Small intestine (tissue), 7 donors: ENCODE measurements around the gene MFSD2A. TPM values are rescaled to one million over a fixed set of nuclear protein-coding genes. Genes with fewer than 3 reads are reported as not detected.

Source experiments
- DNase-seq, 2 donors: peaks; one replicate each; pipeline versions ENCODE4 v3.0.0 to v3.0.0-alpha.2; 2013
- FAIRE-seq: peaks from 2 replicates; lab custom pipeline; 2012; peaks lifted over from hg19 to GRCh38; lab: Jason Lieb, UNC
- H3K27ac ChIP-seq, 3 donors: one replicate each; pipeline ENCODE4 v1.5.1; 2013; ENCODE audit warnings: low read length in 2 of 3, mild to moderate bottlenecking in 2 of 3, control low read depth in 1 of 3, inconsistent platforms in 1 of 3, low read depth in 1 of 3, moderate library complexity in 1 of 3
- H3K27me3 ChIP-seq, 3 donors: one replicate each; pipeline ENCODE4 v1.6.1; 2013; ENCODE audit warnings: low read length in 3 of 3, inconsistent platforms in 1 of 3; ENCODE audit not compliant: control insufficient read depth in 3 of 3, insufficient read depth in 3 of 3
- H3K36me3 ChIP-seq, 3 donors: one replicate each; pipeline ENCODE4 v1.6.1; 2013; ENCODE audit warnings: low read length in 3 of 3, inconsistent platforms in 1 of 3, low read depth in 1 of 3, mild to moderate bottlenecking in 1 of 3, moderate library complexity in 1 of 3; ENCODE audit not compliant: control insufficient read depth in 3 of 3, insufficient read depth in 2 of 3
- H3K4me1 ChIP-seq, 3 donors: one replicate each; pipeline ENCODE4 v1.6.1; 2013; ENCODE audit warnings: low read length in 2 of 3, inconsistent platforms in 1 of 3, low read depth in 1 of 3, mild to moderate bottlenecking in 1 of 3, moderate library complexity in 1 of 3; ENCODE audit not compliant: control insufficient read depth in 3 of 3, insufficient read depth in 2 of 3
- H3K4me3 ChIP-seq, 3 donors: one replicate each; pipeline ENCODE4 v1.5.1; 2013; ENCODE audit warnings: low read length in 3 of 3, control low read depth in 1 of 3, inconsistent platforms in 1 of 3, low read depth in 1 of 3, mild to moderate bottlenecking in 1 of 3, moderate library complexity in 1 of 3
- H3K9me3 ChIP-seq, 2 donors: one replicate each; pipeline ENCODE4 v1.6.1; 2013; ENCODE audit warnings: low read depth in 1 of 2, low read length in 1 of 2; ENCODE audit not compliant: control insufficient read depth in 2 of 2, insufficient read depth in 1 of 2
- WGBS, 3 donors: extraction: QIAGEN DNeasy Blood & Tissue Kit; methylation state at CpG; one replicate each; pipeline ENCODE4 v1.1.7; 2013; 5-methylcytosine and 5-hydroxymethylcytosine counted together
- polyA plus RNA-seq, 4 donors: library from polyadenylated mRNA; stranded (reverse) in 3 of 4; unstranded in 1 of 4; fragments of 200-250 nt in 3 of 4; fragments of 120-200 nt in 1 of 4; gene quantifications; one replicate each; pipeline versions ENCODE4 v1.2.1 to v1.2.3, GENCODE V29; 2013
- donor health status: healthy with polysubstance abuse.
- donor health status: control.
- donor health status: control.
- donor health status: Bipolar disorder and iron deficiency.
- donor health status: healthy.

MFSD2A gene
- polyA plus RNA-seq, 4 donors: 14.3 to 57.5 (median 31.7) TPM

- H3K9me3 ChIP-seq: no peaks in the 10 kb centered on the region
- no peaks in the 10 kb centered on the region for H3K27me3 ChIP-seq
- H3K4me3 ChIP-seq: no peak overlapping the region
- H3K4me1 ChIP-seq: peaks cover 0 to 3% (median 0%) of the 10 kb centered on the region in 3 donors
- H3K27ac ChIP-seq: no peak overlapping the region
- H3K36me3 ChIP-seq: no peaks in the 10 kb centered on the region
- WGBS, 3 donors: 93 to 97% (median 94%) methylated on average over 3 of the region's 3 CpGs
- DNase-seq (no peak), FAIRE-seq (no peak)
These were observed 56.3 kb downstream of the MFSD2A start for GRCh38 chr1:40011198-40011597.

DNA sequence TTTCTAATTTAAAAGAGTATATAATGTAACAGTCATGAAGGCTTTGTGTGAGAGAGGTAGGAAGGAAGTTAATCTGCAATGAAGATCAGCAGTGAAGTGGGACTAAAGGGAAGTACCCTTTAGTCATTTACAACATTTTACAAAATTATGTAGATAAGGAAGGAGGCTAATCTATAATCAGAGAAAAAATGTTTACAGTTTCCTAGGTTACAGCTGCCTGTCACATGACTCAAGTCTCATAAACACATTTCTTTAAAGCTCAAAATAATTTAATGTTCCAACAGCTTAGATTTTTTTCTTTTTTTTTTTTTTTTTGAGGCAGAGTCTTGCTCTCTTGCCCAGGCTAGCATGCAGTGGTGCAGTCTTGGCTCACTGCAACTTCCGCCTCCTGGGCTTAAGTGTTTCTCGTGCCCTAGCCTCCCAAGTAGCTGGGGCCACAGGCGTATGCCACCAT, 59.3 kb downstream of the MFSD2A start:
- FAIRE-seq (no peak), DNase-seq (peak; percentile 28 to 56)
- H3K27me3 ChIP-seq: no peaks in the 10 kb centered on the region
- no peaks in the 10 kb centered on the region for H3K36me3 ChIP-seq
- H3K27ac ChIP-seq: no peak overlapping the region
- WGBS, 3 donors: 77 to 91% (median 80%) methylated on average over 3 of the region's 3 CpGs
- no peak overlapping the region for H3K4me3 ChIP-seq
- H3K9me3 ChIP-seq: peaks cover 0 to 2% of the 10 kb centered on the region in 2 donors
- H3K4me1 ChIP-seq: peaks cover 0 to 3% (median 0%) of the 10 kb centered on the region in 3 donors

- Histone ChIP-seq H3K27me3 (no peaks in the 10 kb centered on the region), H3K27ac (no peak overlapping the region), H3K9me3 (peaks cover 0 to 2% of the 10 kb centered on the region in 2 donors), H3K4me1 (peaks cover 0 to 3% (median 0%) of the 10 kb centered on the region in 3 donors), H3K4me3 (no peak overlapping the region), H3K36me3 (no peaks in the 10 kb centered on the region)
- no peak for FAIRE-seq
- peak; percentile 10 to 22 for DNase-seq
- WGBS, 3 donors: 53 to 69% (median 65%) methylated on average over 10 of the region's 10 CpGs
These were observed 60.1 kb downstream of the MFSD2A start for GRCh38 chr1:40014812-40015594.

- Histone ChIP-seq H3K27me3 (no peaks in the 10 kb centered on the region), H3K36me3 (no peaks in the 10 kb centered on the region), H3K4me3 (no peak overlapping the region), H3K4me1 (peaks cover 0 to 3% (median 0%) of the 10 kb centered on the region in 3 donors), H3K27ac (no peak overlapping the region), H3K9me3 (peaks cover 0 to 6% of the 10 kb centered on the region in 2 donors)
- DNase-seq (no peak), FAIRE-seq (no peak)
- WGBS, 3 donors: 71 to 80% (median 79%) methylated on average over 5 of the region's 5 CpGs
These were observed 63.1 kb downstream of the MFSD2A start for GRCh38 chr1:40017951-40018575.

Other genes starting within 250 kb of the MFSD2A start
- gene PPIE, start 216.3 kb upstream of the MFSD2A start, polyA plus RNA-seq: 10 to 100 TPM; 39.7 to 72.5 (median 55.6) TPM
- 1 to 10 TPM; 1.0 to 3.5 (median 3.0) TPM for gene OXCT2, start 183.8 kb upstream of the MFSD2A start, polyA plus RNA-seq
- 10 to 100 TPM in 1 of 4 donors, 1 to 10 TPM in 3; 1.0 to 13.8 (median 7.6) TPM for gene BMP8B, start 166.3 kb upstream of the MFSD2A start, polyA plus RNA-seq
- 10 to 100 TPM in 2 of 4 donors, 1 to 10 TPM in 2; 4.3 to 23.6 (median 9.3) TPM for gene TRIT1, start 71.6 kb upstream of the MFSD2A start, polyA plus RNA-seq
- gene MYCL, start 53.2 kb upstream of the MFSD2A start, polyA plus RNA-seq: 1 to 10 TPM; 3.5 to 9.0 (median 6.1) TPM
- gene CAP1, start 85.6 kb downstream of the MFSD2A start, polyA plus RNA-seq: 100 to 1,000 TPM; 186 to 224 (median 191) TPM
- gene PPT1, start 142.1 kb downstream of the MFSD2A start, polyA plus RNA-seq: 10 to 100 TPM in 2 of 4 donors, 1 to 10 TPM in 2; 5.1 to 71.7 (median 23.0) TPM
- gene RLF, start 206.2 kb downstream of the MFSD2A start, polyA plus RNA-seq: 10 to 100 TPM in 1 of 4 donors, 1 to 10 TPM in 3; 3.2 to 19.0 (median 4.1) TPM